Measurements from ENCODE around the gene DNAH2. TPM values are rescaled to one million over a fixed set of nuclear protein-coding genes. Genes with fewer than 3 reads are reported as not detected.

Gene DNAH2
- total and polyA plus RNA-seq, 2 of the 13 experiments (the other 11 are each of a cell fraction or from before 2014, with no cell fraction given), result not detected

DNA sequence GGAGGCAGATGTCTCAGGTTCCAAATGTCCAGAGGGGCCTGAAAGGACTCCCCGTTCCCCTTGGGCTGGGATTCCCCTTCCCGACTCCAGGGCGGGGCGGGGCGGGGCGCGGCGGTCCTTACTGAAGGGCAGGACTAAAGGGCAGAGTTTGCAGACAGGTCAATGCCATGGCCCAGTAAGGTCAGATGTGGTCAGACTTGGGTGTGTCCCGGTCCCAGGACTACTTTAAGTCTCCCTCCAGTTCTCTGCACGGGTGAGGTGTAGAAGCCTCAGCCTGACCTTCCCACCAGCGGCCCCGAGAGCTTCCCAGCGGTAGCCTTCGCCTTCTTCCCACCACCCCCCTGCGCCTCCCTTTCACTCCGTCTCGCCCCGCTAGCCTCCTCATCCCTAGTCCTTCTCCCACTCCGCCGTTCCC lies 117.0 kb downstream of the DNAH2 start (continued):
- no peak for TF ChIP-seq ARHGAP35 (CRISPR knock-in tag; IDR thresholded peaks at IDR 0.05; ENCODE audit: borderline replicate concordance)

DNA sequence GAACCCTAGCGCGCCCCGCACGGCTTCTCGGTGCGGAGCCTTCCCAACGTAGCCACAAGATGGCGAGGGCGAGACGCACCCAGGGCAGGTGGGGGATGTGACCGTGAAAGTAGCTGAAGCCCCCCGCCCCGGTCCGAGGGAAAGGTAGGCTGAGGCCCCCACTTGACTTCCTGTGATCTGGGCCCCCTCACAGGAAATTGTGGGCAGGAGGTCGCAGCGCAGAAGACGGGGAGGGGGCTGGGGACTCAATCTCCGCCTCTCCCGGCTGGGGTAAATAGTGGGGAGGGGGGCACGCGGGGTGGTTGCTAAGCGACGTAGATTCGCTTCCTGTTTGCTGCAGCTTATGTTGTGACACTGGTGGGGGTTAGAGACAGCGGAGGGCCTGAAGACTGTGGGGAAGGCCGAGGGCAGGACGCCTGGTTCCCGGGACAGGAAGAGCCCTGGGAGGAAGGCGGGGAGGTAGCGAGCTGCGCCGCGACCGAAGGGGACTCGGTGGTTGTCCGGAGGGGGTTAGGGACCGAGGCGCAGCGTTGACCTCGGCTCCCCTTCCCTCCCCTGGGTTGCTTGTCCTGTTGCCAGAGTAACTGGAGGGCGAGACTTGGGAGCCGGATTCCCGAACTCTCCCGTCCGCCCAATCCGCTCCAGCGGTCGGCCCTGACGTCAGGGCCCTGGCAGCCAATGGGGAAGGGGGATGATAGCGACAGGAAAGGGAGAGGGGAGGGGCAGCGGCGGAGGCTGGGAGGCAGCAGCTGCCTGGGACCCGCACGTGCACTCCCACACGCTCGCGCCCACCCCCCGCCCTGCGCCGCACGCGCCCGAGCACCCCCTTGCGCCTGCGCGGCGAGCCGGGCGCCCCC lies 117.6 kb downstream of the DNAH2 start:
- BruUV-seq (replicated peaks), result no TSS peak
- TF ChIP-seq ZKSCAN5 (CRISPR knock-in tag; IDR thresholded peaks at IDR 0.05) (no peak), CREM (IDR thresholded peaks at IDR 0.05) (peak; percentile 74; the same call in 1 of the 2 replicates), CREM (CRISPR knock-in tag; IDR thresholded peaks at IDR 0.05) (no peak), TAF15 (IDR thresholded peaks at IDR 0.05; ENCODE audit: low read depth, low read length, poor library complexity, severe bottlenecking) (no peak), SATB2 (CRISPR knock-in tag; IDR thresholded peaks at IDR 0.05) (no peak), NFKB2 (CRISPR knock-in tag; IDR thresholded peaks at IDR 0.05; ENCODE audit: borderline replicate concordance) (no peak), GATAD2A (CRISPR knock-in tag; IDR thresholded peaks at IDR 0.05) (peak; percentile 28; the same call in 1 of the 2 replicates), ZFP37 (CRISPR knock-in tag; IDR thresholded peaks at IDR 0.05; ENCODE audit: borderline replicate concordance) (0 out of 2 replicates have a peak, but pooled peaks have one; percentile 9), MED13 (CRISPR knock-in tag; IDR thresholded peaks at IDR 0.05) (peak; percentile 47; the same call in 1 of the 2 replicates), NR2F6 (IDR thresholded peaks at IDR 0.05) (no peak), NR2F6 (CRISPR knock-in tag; IDR thresholded peaks at IDR 0.05) (peak; percentile 61), REL (CRISPR knock-in tag; conservative IDR thresholded peaks at IDR 0.05) (0 out of 2 replicates have a peak, but pooled peaks have one; percentile 33), HDAC6 (IDR thresholded peaks at IDR 0.05; ENCODE audit: low read depth, low read length) (no peak), ATAD3A (CRISPR knock-in tag; IDR thresholded peaks at IDR 0.05) (0 out of 2 replicates have a peak, but pooled peaks have one; percentile 14), HHEX (CRISPR knock-in tag; IDR thresholded peaks at IDR 0.05) (no peak), SETDB1 (CRISPR knock-in tag; IDR thresholded peaks at IDR 0.05; ENCODE audit: borderline replicate concordance) (no peak), ZSCAN12 (CRISPR knock-in tag; IDR thresholded peaks at IDR 0.05) (no peak)
- TF ChIP-seq, protein P1, sequence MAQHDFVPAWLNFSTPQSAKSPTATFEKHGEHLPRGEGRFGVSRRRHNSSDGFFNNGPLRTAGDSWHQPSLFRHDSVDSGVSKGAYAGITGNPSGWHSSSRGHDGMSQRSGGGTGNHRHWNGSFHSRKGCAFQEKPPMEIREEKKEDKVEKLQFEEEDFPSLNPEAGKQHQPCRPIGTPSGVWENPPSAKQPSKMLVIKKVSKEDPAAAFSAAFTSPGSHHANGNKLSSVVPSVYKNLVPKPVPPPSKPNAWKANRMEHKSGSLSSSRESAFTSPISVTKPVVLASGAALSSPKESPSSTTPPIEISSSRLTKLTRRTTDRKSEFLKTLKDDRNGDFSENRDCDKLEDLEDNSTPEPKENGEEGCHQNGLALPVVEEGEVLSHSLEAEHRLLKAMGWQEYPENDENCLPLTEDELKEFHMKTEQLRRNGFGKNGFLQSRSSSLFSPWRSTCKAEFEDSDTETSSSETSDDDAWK (CRISPR knock-in tag; IDR thresholded peaks at IDR 0.05), result no peak
- TF ChIP-seq, protein P2, sequence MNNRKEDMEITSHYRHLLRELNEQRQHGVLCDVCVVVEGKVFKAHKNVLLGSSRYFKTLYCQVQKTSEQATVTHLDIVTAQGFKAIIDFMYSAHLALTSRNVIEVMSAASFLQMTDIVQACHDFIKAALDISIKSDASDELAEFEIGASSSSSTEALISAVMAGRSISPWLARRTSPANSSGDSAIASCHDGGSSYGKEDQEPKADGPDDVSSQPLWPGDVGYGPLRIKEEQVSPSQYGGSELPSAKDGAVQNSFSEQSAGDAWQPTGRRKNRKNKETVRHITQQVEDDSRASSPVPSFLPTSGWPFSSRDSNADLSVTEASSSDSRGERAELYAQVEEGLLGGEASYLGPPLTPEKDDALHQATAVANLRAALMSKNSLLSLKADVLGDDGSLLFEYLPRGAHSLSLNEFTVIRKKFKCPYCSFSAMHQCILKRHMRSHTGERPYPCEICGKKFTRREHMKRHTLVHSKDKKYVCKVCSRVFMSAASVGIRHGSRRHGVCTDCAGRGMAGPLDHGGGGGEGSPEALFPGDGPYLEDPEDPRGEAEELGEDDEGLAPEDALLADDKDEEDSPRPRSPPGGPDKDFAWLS (CRISPR knock-in tag; IDR thresholded peaks at IDR 0.05; ENCODE audit: borderline replicate concordance), result no peak
- TF ChIP-seq, protein P3, sequence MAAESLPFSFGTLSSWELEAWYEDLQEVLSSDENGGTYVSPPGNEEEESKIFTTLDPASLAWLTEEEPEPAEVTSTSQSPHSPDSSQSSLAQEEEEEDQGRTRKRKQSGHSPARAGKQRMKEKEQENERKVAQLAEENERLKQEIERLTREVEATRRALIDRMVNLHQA (CRISPR knock-in tag; IDR thresholded peaks at IDR 0.05), result no peak

More for the DNA sequence above, 117.6 kb downstream of the DNAH2 start:
- intact Hi-C loops (cut with micrococcal nuclease; ENCODE audit: unreplicated experiment), result loop anchor here (5.0 kb wide), 1 partner anchor 88 kb away; no protein-coding TSS in a partner anchor
- in situ Hi-C loops (cut with HindIII; ENCODE audit: extremely low pct_ligation_motif_present, low pct_unique_long_range_greater_than_20kb), result no loop called here
- POLR2A ChIA-PET, result interaction anchor here (0.7 to 8.2 kb wide), 5 partner anchors 8 to 251 kb away, joined by 4 to 159 read pairs (median 31); partner anchors contain the start of genes CYB5D1, MPDU1, NAA38 and TMEM88
- Histone ChIP-seq H3K27ac (ENCODE audit: extremely low read length, insufficient read depth, low read length) (peak overlapping the region; percentile 92), H3K4me1 (ENCODE audit: insufficient read depth, low read length) (peaks cover 58% of the 10 kb centered on the region), H3K36me3 (replicated peaks in 1 of 2; ENCODE audit: control insufficient read depth in 1 of 2, insufficient read depth in 2 of 2, low read length in 2 of 2) (no peaks in the 10 kb centered on the region), H3K4me2 (ENCODE audit: low read depth, low read length) (peak overlapping the region; percentile 84), H2AFZ (ENCODE audit: low read length) (no peak overlapping the region), H3K79me2 (ENCODE audit: insufficient read depth, low read length) (peaks cover 16% of the 10 kb centered on the region), H3K9me3 (ENCODE audit: low read length) (no peaks in the 10 kb centered on the region), H4K20me1 (ENCODE audit: insufficient read depth, low read length) (no peaks in the 10 kb centered on the region; the same call in 1 of the 2 replicates), H3K4me3 (replicated peaks in 1 of 3; ENCODE audit: insufficient read depth in 1 of 3, low read depth in 2 of 3, low read length in 3 of 3) (peak overlapping the region; percentile 84 to 93 (median 92)), H3K9ac (ENCODE audit: insufficient read depth, low read depth, low read length) (peak overlapping the region; percentile 89), H3K27me3 (ENCODE audit: control insufficient read depth in 1 of 2, insufficient read depth in 2 of 2, low read length in 2 of 2) (peaks cover 3 to 18% of the 10 kb centered on the region in 2 experiments; a peak in 4 of 5 replicates)
- FAIRE-seq (peak; percentile 82), DNase-seq (ENCODE audit: low spot score) (peak; percentile 96), ATAC-seq (peak; percentile 65)
- CTCF ChIA-PET (ENCODE audit: low intra/inter-chr PET ratio, low total read pairs), result interaction anchor here (1.1 to 1.2 kb wide), 2 partner anchors 17 to 63 kb away, joined by 5 to 6 read pairs; no protein-coding TSS in a partner anchor
- 1% methylated on average over 37 of the region's 69 CpGs for WGBS (ENCODE audit: low lambda C conversion rate)
